SKM-1 treated with dmso at 0.1 percent for 144 hours (cell line): ENCODE data around the gene MYH15.
A peak's percentile ranks its signal among the peaks of the same experiment; 100 is the strongest.

Experiments
- DNase-seq: peaks from one replicate; lab custom pipeline; 2025; ENCODE audit not compliant: unreplicated experiment; lab: John Stamatoyannopoulos, UW

The MYH15 gene

GRCh38 chr3:108510496-108510895, at the start of gene MYH15:
Gene MYH15 (minus strand): TSS chr3:108510596. CDS start chr3:108510530, 66 bp downstream.
- no peak for DNase-seq

- DNase-seq, result no peak
Measured at GRCh38 chr3:108555966-108556581, 45.7 kb upstream of the MYH15 start.

- no peak for DNase-seq
Measured at GRCh38 chr3:108554913-108555571, 44.6 kb upstream of the MYH15 start.

- no peak for DNase-seq
Measured at GRCh38 chr3:108554229-108554628, 43.8 kb upstream of the MYH15 start.

- DNase-seq, result peak; percentile 8
Measured at GRCh38 chr3:108552267-108553159, 42.1 kb upstream of the MYH15 start.

- no peak for DNase-seq
Measured at GRCh38 chr3:108548886-108549285, 38.5 kb upstream of the MYH15 start.

GRCh38 chr3:108548304-108548703, 37.9 kb upstream of the MYH15 start:
- DNase-seq, result no peak

- DNase-seq, result no peak
Measured at GRCh38 chr3:108546692-108547091, 36.3 kb upstream of the MYH15 start.

- no peak for DNase-seq
Measured at GRCh38 chr3:108546247-108546646, 35.9 kb upstream of the MYH15 start.

- no peak for DNase-seq
Measured at GRCh38 chr3:108538083-108538482, 27.7 kb upstream of the MYH15 start.

GRCh38 chr3:108528459-108529252, 18.3 kb upstream of the MYH15 start:
- DNase-seq, result peak; percentile 90

- DNase-seq, result peak; percentile 37
Measured at GRCh38 chr3:108527817-108528216, 17.4 kb upstream of the MYH15 start.

GRCh38 chr3:108527109-108527508, 16.7 kb upstream of the MYH15 start:
- DNase-seq, result no peak

- DNase-seq, result peak; percentile 11
Measured at GRCh38 chr3:108525971-108526370, 15.6 kb upstream of the MYH15 start.

- no peak for DNase-seq
Measured at GRCh38 chr3:108525256-108525655, 14.9 kb upstream of the MYH15 start.

GRCh38 chr3:108524537-108524936, 14.1 kb upstream of the MYH15 start:
- no peak for DNase-seq

GRCh38 chr3:108518895-108519294, 8.5 kb upstream of the MYH15 start:
- no peak for DNase-seq

- no peak for DNase-seq
Measured at GRCh38 chr3:108516881-108517280, 6.5 kb upstream of the MYH15 start.

- DNase-seq, result no peak
Measured at GRCh38 chr3:108513961-108514360, 3.6 kb upstream of the MYH15 start.

- no peak for DNase-seq
Measured at GRCh38 chr3:108512671-108513070, 2.3 kb upstream of the MYH15 start.

GRCh38 chr3:108511490-108511889, 1.1 kb upstream of the MYH15 start:
- no peak for DNase-seq
